ENCODE measurements around the gene MT2A. TPM values are rescaled to one million over a fixed set of nuclear protein-coding genes. Genes with fewer than 3 reads are reported as not detected.

Gene MT2A
- 100 to 1,000 TPM in 1 of 2 donors, 10 to 100 TPM in 1; 20.0 to 211 TPM for total RNA-seq

- 3 to 6% methylated on average over 35 to 62 of the region's 62 CpGs for WGBS, 2 donors
- ATAC-seq (peak; percentile 91), DNase-seq (peak; percentile 95 to 98 (median 96))
- peak; percentile 85 to 94 (median 93) for TF ChIP-seq POLR2A (IDR thresholded peaks at IDR 0.05)
- no peak for TF ChIP-seq CTCF (IDR thresholded peaks at IDR 0.05)
- no peaks in the 10 kb centered on the region for H3K27me3 ChIP-seq
- H3K36me3 ChIP-seq (replicated peaks in 1 of 2; ENCODE audit: insufficient read depth in 1 of 2, low read depth in 2 of 2) = no peaks in the 10 kb centered on the region
- peak within 1 kb of the TSS; percentile 91 to 97 (median 92) for H3K27ac ChIP-seq
- peaks cover 46% of the 10 kb centered on the region for H3K4me1 ChIP-seq
- H3K4me3 ChIP-seq = peak within 1 kb of the TSS; percentile 10 to 46
- intact Hi-C loops (cut with DNase I) = loop anchor here (10.0 kb wide), 1 partner anchor 87 kb away; no protein-coding TSS in a partner anchor
- H3K9me3 ChIP-seq = no peaks in the 10 kb centered on the region
Observed at GRCh38 chr16:56608043-56608875, at the start of gene MT2A. MT2A (plus strand) TSS chr16:56608584; CDS start chr16:56608656, 72 bp downstream.

DNA sequence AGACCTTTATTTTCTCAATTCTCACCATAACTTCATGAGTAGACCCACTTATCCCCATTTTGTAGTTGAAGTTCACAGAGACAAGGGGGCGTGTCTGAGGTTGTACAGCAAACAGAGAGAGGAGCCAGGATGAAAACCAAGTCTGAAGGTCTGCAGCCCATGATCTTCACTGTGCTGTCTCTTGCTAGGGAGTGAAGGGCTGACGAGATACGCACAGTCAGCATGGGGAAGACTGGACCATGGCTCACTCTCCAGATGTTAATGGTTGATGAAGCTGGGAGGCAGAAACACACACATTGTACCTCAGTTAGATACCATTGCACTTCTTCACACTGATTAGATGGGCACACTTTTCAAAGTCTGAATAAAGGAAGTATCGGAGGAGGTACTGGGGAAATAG lies 49.3 kb upstream of the MT2A start:
- 85 to 92% methylated on average over 4 of the region's 4 CpGs for WGBS, 2 donors
- DNase-seq = no peak
- ATAC-seq = no peak
- intact Hi-C loops (cut with DNase I) = no loop called here
- Histone ChIP-seq H3K4me1 (no peaks in the 10 kb centered on the region), H3K27me3 (no peaks in the 10 kb centered on the region), H3K27ac (no peak overlapping the region), H3K9me3 (no peaks in the 10 kb centered on the region), H3K4me3 (no peak overlapping the region), H3K36me3 (replicated peaks in 1 of 2; ENCODE audit: insufficient read depth in 1 of 2, low read depth in 2 of 2) (no peaks in the 10 kb centered on the region)
- TF ChIP-seq CTCF (IDR thresholded peaks at IDR 0.05) (no peak), POLR2A (IDR thresholded peaks at IDR 0.05) (no peak)

GRCh38 chr16:56560447-56560846 lies 47.9 kb upstream of the MT2A start:
- Histone ChIP-seq H3K27me3 (no peaks in the 10 kb centered on the region), H3K4me3 (no peak overlapping the region), H3K9me3 (no peaks in the 10 kb centered on the region), H3K4me1 (no peaks in the 10 kb centered on the region), H3K36me3 (replicated peaks in 1 of 2; ENCODE audit: insufficient read depth in 1 of 2, low read depth in 2 of 2) (no peaks in the 10 kb centered on the region), H3K27ac (no peak overlapping the region)
- DNase-seq (no peak), ATAC-seq (no peak)
- intact Hi-C loops (cut with DNase I) = no loop called here
- TF ChIP-seq CTCF (IDR thresholded peaks at IDR 0.05) (no peak), POLR2A (IDR thresholded peaks at IDR 0.05) (no peak)
- 22 to 41% methylated on average over 1 of the region's 1 CpG for WGBS, 2 donors

- intact Hi-C loops (cut with DNase I) = no loop called here
- WGBS, 2 donors = 50 to 95% methylated on average over 1 of the region's 1 CpG
- Histone ChIP-seq H3K4me3 (no peak overlapping the region), H3K36me3 (replicated peaks in 1 of 2; ENCODE audit: insufficient read depth in 1 of 2, low read depth in 2 of 2) (no peaks in the 10 kb centered on the region), H3K4me1 (no peaks in the 10 kb centered on the region), H3K27me3 (no peaks in the 10 kb centered on the region), H3K27ac (no peak overlapping the region), H3K9me3 (no peaks in the 10 kb centered on the region)
- TF ChIP-seq CTCF (IDR thresholded peaks at IDR 0.05) (no peak), POLR2A (IDR thresholded peaks at IDR 0.05) (no peak)
- ATAC-seq = no peak
- no peak for DNase-seq
Observed at GRCh38 chr16:56561126-56561525, 47.3 kb upstream of the MT2A start.
